Measurements from ENCODE around the gene KRTAP3-3.

The KRTAP3-3 gene

GRCh38 chr17:40958086-40958953 lies 35.6 kb downstream of the KRTAP3-3 start:
- no peaks in the 10 kb centered on the region for H3K79me2 ChIP-seq (ENCODE audit: insufficient read depth, low read length)
- peaks cover 22% of the 10 kb centered on the region for H3K27me3 ChIP-seq (ENCODE audit: insufficient read depth, low read length, poor library complexity)
- no peak for TF ChIP-seq CTCF (IDR thresholded peaks at IDR 0.05; ENCODE audit: borderline replicate concordance, extremely low read depth, low read length, poor library complexity, severe bottlenecking)
- no peak for TF ChIP-seq EZH2 (IDR thresholded peaks at IDR 0.05; ENCODE audit: borderline replicate concordance, low read depth, low read length, severe bottlenecking)
- H3K4me3 ChIP-seq (ENCODE audit: low read depth in 1 of 2, low read length in 2 of 2) = no peak overlapping the region
- H3K9ac ChIP-seq (ENCODE audit: low read depth, low read length) = no peak overlapping the region
- H3K4me2 ChIP-seq (ENCODE audit: insufficient read depth, low read length) = no peak overlapping the region
- no peak overlapping the region for H3K27ac ChIP-seq (ENCODE audit: low read length)
- no peak overlapping the region for H2AFZ ChIP-seq (ENCODE audit: low read depth, low read length)
- no peaks in the 10 kb centered on the region for H3K36me3 ChIP-seq (ENCODE audit: insufficient read depth, low read length)
- DNase-seq (no peak), ATAC-seq (ENCODE audit: insufficient read depth, low read depth) (no peak)
- H3K4me1 ChIP-seq (ENCODE audit: insufficient read depth, low read length) = no peaks in the 10 kb centered on the region
- H3K9me3 ChIP-seq (ENCODE audit: insufficient read depth, low read length, severe bottlenecking) = no peaks in the 10 kb centered on the region
- no peaks in the 10 kb centered on the region for H4K20me1 ChIP-seq (ENCODE audit: insufficient read depth, low read length)

- H3K79me2 ChIP-seq (ENCODE audit: insufficient read depth, low read length) = no peaks in the 10 kb centered on the region
- H2AFZ ChIP-seq (ENCODE audit: low read depth, low read length) = no peak overlapping the region
- no peaks in the 10 kb centered on the region for H3K36me3 ChIP-seq (ENCODE audit: insufficient read depth, low read length)
- no peak overlapping the region for H3K27ac ChIP-seq (ENCODE audit: low read length)
- TF ChIP-seq CTCF (IDR thresholded peaks at IDR 0.05; ENCODE audit: borderline replicate concordance, extremely low read depth, low read length, poor library complexity, severe bottlenecking) (no peak), EZH2 (IDR thresholded peaks at IDR 0.05; ENCODE audit: borderline replicate concordance, low read depth, low read length, severe bottlenecking) (no peak)
- H3K4me3 ChIP-seq (ENCODE audit: low read depth in 1 of 2, low read length in 2 of 2) = no peak overlapping the region
- H3K4me2 ChIP-seq (ENCODE audit: insufficient read depth, low read length) = no peak overlapping the region
- peaks cover 22% of the 10 kb centered on the region for H3K27me3 ChIP-seq (ENCODE audit: insufficient read depth, low read length, poor library complexity)
- DNase-seq = no peak
- H4K20me1 ChIP-seq (ENCODE audit: insufficient read depth, low read length) = no peaks in the 10 kb centered on the region
- no peak for ATAC-seq (ENCODE audit: insufficient read depth, low read depth)
- H3K4me1 ChIP-seq (ENCODE audit: insufficient read depth, low read length) = no peaks in the 10 kb centered on the region
- no peak overlapping the region for H3K9ac ChIP-seq (ENCODE audit: low read depth, low read length)
- no peaks in the 10 kb centered on the region for H3K9me3 ChIP-seq (ENCODE audit: insufficient read depth, low read length, severe bottlenecking)
Observed at GRCh38 chr17:40956401-40957254, 37.3 kb downstream of the KRTAP3-3 start.

- DNase-seq = no peak
- Histone ChIP-seq H3K36me3 (ENCODE audit: insufficient read depth, low read length) (no peaks in the 10 kb centered on the region), H3K9ac (ENCODE audit: low read depth, low read length) (no peak overlapping the region), H3K4me3 (ENCODE audit: low read depth in 1 of 2, low read length in 2 of 2) (no peak overlapping the region), H3K4me2 (ENCODE audit: insufficient read depth, low read length) (no peak overlapping the region), H3K27me3 (ENCODE audit: insufficient read depth, low read length, poor library complexity) (peaks cover 26% of the 10 kb centered on the region), H2AFZ (ENCODE audit: low read depth, low read length) (no peak overlapping the region), H3K79me2 (ENCODE audit: insufficient read depth, low read length) (no peaks in the 10 kb centered on the region), H3K9me3 (ENCODE audit: insufficient read depth, low read length, severe bottlenecking) (no peaks in the 10 kb centered on the region), H3K4me1 (ENCODE audit: insufficient read depth, low read length) (no peaks in the 10 kb centered on the region), H4K20me1 (ENCODE audit: insufficient read depth, low read length) (no peaks in the 10 kb centered on the region), H3K27ac (ENCODE audit: low read length) (no peak overlapping the region)
- TF ChIP-seq CTCF (IDR thresholded peaks at IDR 0.05; ENCODE audit: borderline replicate concordance, extremely low read depth, low read length, poor library complexity, severe bottlenecking) (no peak), EZH2 (IDR thresholded peaks at IDR 0.05; ENCODE audit: borderline replicate concordance, low read depth, low read length, severe bottlenecking) (no peak)
- no peak for ATAC-seq (ENCODE audit: insufficient read depth, low read depth)
Observed at GRCh38 chr17:40953881-40954280, 40.1 kb downstream of the KRTAP3-3 start.
